ENCODE measurements around the gene FAM25A. TPM values are rescaled to one million over a fixed set of nuclear protein-coding genes. Genes with fewer than 3 reads are reported as not detected.
"Not testable (repeated sequence)": the region's sequence is repeated elsewhere in the genome, so short reads cannot be mapped to it uniquely, and the experiment has no call there.

The FAM25A gene
- total RNA-seq, 4 donors from 2014 or later: not detected

DNA sequence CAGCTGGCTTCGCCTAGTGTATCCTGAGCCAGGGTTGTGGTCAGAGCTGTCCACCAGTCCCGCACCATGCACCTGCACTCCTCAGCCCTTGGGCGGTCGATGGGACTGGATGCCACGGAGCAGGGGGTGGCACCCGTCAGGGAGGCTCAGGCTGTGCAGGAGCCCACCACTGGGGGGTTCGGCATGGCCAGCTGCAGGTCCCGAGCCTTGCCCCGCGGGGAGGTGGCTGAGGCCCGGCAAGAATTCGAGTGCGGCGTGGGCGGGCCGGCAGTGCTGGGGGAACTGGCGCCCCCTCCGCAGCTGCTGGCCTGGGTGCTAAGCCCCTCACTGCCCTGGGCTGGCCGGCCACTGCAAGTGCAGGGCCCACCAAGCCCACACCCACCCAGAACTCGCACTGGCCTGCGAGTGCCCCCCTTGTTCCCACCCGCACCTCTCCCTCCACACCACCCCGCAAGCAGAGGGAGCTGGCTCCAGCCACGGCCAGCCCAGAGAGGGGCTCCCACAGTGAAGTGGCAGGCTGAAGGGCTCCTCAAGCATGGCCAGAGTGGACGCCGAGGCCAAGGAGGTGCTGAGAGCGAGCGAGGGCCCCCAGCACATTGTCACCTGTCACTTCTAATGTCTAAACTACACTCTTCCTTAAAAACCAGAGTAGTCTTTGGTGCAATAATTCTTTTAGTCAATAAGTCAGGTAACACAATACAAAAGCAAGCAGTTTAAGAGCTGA, 11.0 kb downstream of the FAM25A start:
- no peak overlapping the region for H3K4me3 ChIP-seq (replicated peaks in 1 of 3)
- no peaks in the 10 kb centered on the region for H3K9me3 ChIP-seq
- H3K36me3 ChIP-seq: no peaks in the 10 kb centered on the region
- DNase-seq: no peak
- intact Hi-C loops (cut with DNase I): no loop called here
- no peaks in the 10 kb centered on the region for H3K27me3 ChIP-seq
- WGBS, 2 donors: 90 to 98% methylated on average over 4 to 9 of the region's 28 CpGs
- no peak for TF ChIP-seq POLR2A (IDR thresholded peaks at IDR 0.05)
- TF ChIP-seq, protein P1, sequence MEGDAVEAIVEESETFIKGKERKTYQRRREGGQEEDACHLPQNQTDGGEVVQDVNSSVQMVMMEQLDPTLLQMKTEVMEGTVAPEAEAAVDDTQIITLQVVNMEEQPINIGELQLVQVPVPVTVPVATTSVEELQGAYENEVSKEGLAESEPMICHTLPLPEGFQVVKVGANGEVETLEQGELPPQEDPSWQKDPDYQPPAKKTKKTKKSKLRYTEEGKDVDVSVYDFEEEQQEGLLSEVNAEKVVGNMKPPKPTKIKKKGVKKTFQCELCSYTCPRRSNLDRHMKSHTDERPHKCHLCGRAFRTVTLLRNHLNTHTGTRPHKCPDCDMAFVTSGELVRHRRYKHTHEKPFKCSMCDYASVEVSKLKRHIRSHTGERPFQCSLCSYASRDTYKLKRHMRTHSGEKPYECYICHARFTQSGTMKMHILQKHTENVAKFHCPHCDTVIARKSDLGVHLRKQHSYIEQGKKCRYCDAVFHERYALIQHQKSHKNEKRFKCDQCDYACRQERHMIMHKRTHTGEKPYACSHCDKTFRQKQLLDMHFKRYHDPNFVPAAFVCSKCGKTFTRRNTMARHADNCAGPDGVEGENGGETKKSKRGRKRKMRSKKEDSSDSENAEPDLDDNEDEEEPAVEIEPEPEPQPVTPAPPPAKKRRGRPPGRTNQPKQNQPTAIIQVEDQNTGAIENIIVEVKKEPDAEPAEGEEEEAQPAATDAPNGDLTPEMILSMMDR (IDR thresholded peaks at IDR 0.05): no peak
- no peaks in the 10 kb centered on the region for H3K4me1 ChIP-seq
- H3K27ac ChIP-seq: no peak overlapping the region

DNA sequence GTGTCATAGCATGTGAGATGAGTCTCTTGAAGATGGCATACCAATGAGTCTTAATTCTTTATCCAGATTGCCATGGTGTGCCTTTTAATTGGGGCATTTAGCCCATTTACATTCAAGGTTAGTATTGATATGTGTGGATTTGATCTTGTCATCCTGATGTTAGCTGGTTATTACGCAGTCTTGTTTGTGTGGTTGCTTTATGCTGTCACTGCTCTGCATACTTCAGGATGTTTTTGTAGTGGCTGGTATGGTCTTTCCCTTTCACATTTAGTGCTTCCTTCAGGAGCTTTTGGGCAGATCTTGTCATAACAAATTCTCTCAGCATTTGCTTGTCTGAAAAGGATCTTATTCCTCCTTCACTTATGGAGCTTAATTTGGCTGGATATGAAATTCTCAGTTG, 16.5 kb downstream of the FAM25A start:
- TF ChIP-seq POLR2A (IDR thresholded peaks at IDR 0.05): no peak
- TF ChIP-seq, protein P1 (IDR thresholded peaks at IDR 0.05): no peak
- no peak for DNase-seq
- Histone ChIP-seq H3K36me3 (no peaks in the 10 kb centered on the region), H3K4me3 (replicated peaks in 1 of 3) (no peak overlapping the region), H3K9me3 (no peaks in the 10 kb centered on the region), H3K4me1 (no peaks in the 10 kb centered on the region), H3K27me3 (no peaks in the 10 kb centered on the region), H3K27ac (no peak overlapping the region)
- WGBS, 2 donors: 75 to 81% methylated on average over 1 of the region's 1 CpG
- intact Hi-C loops (cut with DNase I): no loop called here

DNA sequence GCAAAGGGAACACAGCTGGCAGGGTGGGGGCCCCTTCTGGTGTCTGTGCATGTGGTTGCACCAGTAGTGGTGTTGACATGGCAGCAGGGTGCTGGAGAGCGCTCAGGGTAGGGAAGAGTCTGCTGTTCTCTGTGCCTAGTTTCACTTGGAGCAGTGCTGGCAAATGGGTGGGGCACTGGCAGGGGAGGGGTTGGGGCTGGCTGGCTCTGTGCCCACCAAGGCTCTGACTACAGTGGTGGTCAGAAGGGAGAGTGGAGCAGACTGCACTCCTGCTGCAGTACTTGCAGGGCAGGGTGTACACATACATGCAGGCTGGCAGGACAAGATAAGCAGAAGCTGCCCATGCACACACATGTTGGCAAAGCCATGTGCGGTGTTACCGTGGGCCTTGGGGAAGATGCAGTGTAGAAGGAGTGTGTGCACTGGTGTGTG, 18.2 kb downstream of the FAM25A start:
- H3K27ac ChIP-seq: no peak overlapping the region
- H3K27me3 ChIP-seq: no peaks in the 10 kb centered on the region
- H3K4me3 ChIP-seq (replicated peaks in 1 of 3): no peak overlapping the region
- TF ChIP-seq POLR2A (IDR thresholded peaks at IDR 0.05): no peak
- TF ChIP-seq, protein P1 (IDR thresholded peaks at IDR 0.05): no peak
- no peak for DNase-seq
- H3K9me3 ChIP-seq: no peaks in the 10 kb centered on the region
- intact Hi-C loops (cut with DNase I): no loop called here
- no peaks in the 10 kb centered on the region for H3K4me1 ChIP-seq
- 100% methylated on average over 1 to 3 of the region's 3 CpGs for WGBS, 2 donors
- no peaks in the 10 kb centered on the region for H3K36me3 ChIP-seq

DNA sequence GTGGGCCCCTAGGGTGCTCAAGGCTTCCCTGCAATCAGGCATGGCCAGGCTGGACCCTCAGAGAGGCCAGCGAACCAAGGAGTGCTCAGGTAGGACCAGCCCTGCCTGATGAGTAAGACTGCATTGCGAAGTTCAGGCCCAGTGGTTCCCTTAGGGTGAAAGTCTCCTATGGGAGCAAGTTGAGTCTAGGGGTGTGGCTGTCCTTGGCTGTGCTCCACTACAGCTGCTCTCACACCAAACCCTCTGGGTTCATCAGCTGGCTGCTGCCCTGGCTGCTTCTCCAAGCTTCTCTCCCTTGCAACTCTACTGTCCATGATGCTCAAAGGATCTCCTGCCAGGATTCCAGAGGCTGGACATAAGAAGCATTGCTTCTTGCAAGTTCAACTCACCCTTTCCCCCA, 18.7 kb downstream of the FAM25A start:
- no peak overlapping the region for H3K27ac ChIP-seq
- intact Hi-C loops (cut with DNase I): no loop called here
- no peaks in the 10 kb centered on the region for H3K4me1 ChIP-seq
- H3K9me3 ChIP-seq: no peaks in the 10 kb centered on the region
- no peak for DNase-seq
- no peaks in the 10 kb centered on the region for H3K27me3 ChIP-seq
- no peak overlapping the region for H3K4me3 ChIP-seq (replicated peaks in 1 of 3)
- TF ChIP-seq, protein P1 (IDR thresholded peaks at IDR 0.05): no peak
- no peak for TF ChIP-seq POLR2A (IDR thresholded peaks at IDR 0.05)
- H3K36me3 ChIP-seq: no peaks in the 10 kb centered on the region
- WGBS, 2 donors: 67% methylated on average over 1 of the region's 2 CpGs; no CpG with 5 or more reads in 1 of the 2 donors

DNA sequence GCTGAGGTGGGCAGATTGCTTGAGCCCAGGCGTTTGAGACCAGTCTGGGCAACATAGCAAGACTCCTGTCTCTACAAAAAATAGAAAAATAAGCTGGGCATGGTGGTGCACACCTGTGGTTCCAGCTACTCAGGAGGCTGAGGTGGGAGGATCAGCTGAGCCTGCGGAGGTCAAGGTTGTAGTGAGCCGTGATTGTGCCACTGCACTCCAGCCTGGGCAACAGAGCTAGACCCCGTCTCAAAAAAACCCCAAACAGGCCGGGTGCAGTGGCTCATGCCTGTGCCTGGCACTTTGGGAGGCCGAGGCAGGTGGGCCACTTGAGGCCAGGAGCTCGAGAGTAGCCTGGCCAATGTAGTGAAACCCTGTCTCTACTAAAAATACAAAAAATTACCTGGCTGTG, 23.5 kb downstream of the FAM25A start:
- H3K4me1 ChIP-seq; H3K4me3 ChIP-seq (replicated peaks in 1 of 3); H3K27ac ChIP-seq; intact Hi-C loops (cut with DNase I); H3K27me3 ChIP-seq; H3K9me3 ChIP-seq; DNase-seq: not testable (repeated sequence)
- WGBS, 2 donors: 97 to 100% methylated on average over 4 to 7 of the region's 7 CpGs
- peaks cover 12 to 13% of the 10 kb centered on the region in 2 donors for H3K36me3 ChIP-seq
